Activated T-helper 2 cell treated with anti-CD3 and anti-CD28 coated beads, Interferon-gamma antibody, Interleukin-2, Interleukin-4, amounts not matched to agents 10 μg/mL and 5 μg/mL and 100 μg/mL, durations not matched to agents 14 hours and 24 hours and 36 hours (primary cell): ENCODE data around the gene CLK4. TPM values are rescaled to one million over a fixed set of nuclear protein-coding genes. Genes with fewer than 3 reads are reported as not detected.
A peak's percentile ranks its signal among the peaks of the same experiment; 100 is the strongest.

ENCODE experiments used
- DNase-seq: peaks from one replicate; pipeline ENCODE4 v3.0.0; 2021; ENCODE audit warnings: low spot score
- H3K27ac Mint-ChIP-seq: one replicate; pipeline ENCODE4 v1.8.0; 2021; ENCODE audit warnings: mixed read lengths
- H3K27me3 Mint-ChIP-seq: one replicate; pipeline ENCODE4 v1.8.0; 2021; ENCODE audit warnings: low read depth, mixed read lengths
- H3K36me3 Mint-ChIP-seq: one replicate; pipeline ENCODE4 v1.8.0; 2021; ENCODE audit warnings: low read depth, mixed read lengths
- H3K4me1 Mint-ChIP-seq: one replicate; pipeline ENCODE4 v1.8.0; 2021; ENCODE audit warnings: low read depth, mixed read lengths
- H3K4me3 Mint-ChIP-seq: one replicate; pipeline ENCODE4 v1.8.0; 2021; ENCODE audit warnings: low read depth, mild to moderate bottlenecking, moderate library complexity, mixed read lengths
- H3K9me3 Mint-ChIP-seq: one replicate; pipeline ENCODE4 v1.8.0; 2021; ENCODE audit warnings: mixed read lengths
- intact Hi-C: fragments of 100-400 bp; cut with micrococcal nuclease; formaldehyde crosslinking; loops from one replicate; pipeline ENCODE4 v1.15.1; 2023
- total RNA-seq: library from RNA; stranded (reverse); gene quantifications from 2 replicates; pipeline ENCODE4 v1.2.3, GENCODE V29; 2022

Gene CLK4
- total RNA-seq, 1 donor from 2014 or later: 21.9 TPM

DNA sequence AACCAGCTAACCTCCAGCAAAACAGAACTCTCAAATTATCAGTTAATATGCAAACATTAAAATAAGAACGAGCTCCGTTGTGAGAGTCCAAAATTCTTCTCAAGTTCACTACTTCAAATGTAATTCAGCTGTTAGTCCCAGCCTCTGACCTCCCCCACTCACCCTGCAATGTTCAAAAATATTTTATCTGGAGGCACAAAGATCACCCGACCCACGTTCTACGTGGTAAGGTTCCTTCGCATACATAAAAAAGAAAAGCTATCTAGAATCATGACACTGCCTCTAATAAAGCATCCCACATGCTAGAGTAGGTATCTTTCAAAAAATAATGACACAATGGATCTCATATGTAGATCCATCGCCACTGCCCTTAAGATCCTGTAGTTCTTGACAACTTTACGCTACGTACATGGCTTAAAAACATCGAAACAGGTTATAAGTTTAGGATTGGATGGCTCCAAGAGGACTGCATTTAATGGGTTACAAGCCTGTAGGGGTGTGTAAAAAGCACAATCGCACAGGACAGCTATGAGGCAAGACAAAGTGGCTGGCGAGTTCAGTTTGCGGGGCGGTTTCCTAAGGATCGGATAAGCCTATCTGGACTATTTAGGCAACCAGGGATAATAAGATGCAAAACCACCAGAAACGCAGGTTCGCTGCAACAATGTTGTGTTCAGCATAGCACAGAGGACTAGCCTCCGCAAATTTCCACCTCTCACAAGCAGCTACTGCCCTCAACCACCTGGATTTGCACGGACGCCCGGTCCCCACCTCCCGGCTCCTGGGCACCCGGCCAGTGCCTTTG, 969 bp downstream of the CLK4 start:
- H3K27me3 Mint-ChIP-seq: peaks cover 6% of the 10 kb centered on the region
- H3K9me3 Mint-ChIP-seq: no peaks in the 10 kb centered on the region
- peaks cover 33% of the 10 kb centered on the region for H3K36me3 Mint-ChIP-seq
- intact Hi-C loops: loop anchor here (1.0 to 10.0 kb wide), 6 partner anchors 229 to 1669 kb away; partner anchors contain the start of genes HNRNPH1, MAPK9, PHYKPL and RUFY1
- peak overlapping the region; percentile 98 for H3K27ac Mint-ChIP-seq
- peak overlapping the region; percentile 97 for H3K4me3 Mint-ChIP-seq
- no peak for DNase-seq
- peaks cover 19% of the 10 kb centered on the region for H3K4me1 Mint-ChIP-seq

GRCh38 chr5:178624631-178625546, 2.0 kb downstream of the CLK4 start:
- DNase-seq: no peak
- Mint-ChIP-seq H3K27ac (peak overlapping the region; percentile 98), H3K4me3 (peak overlapping the region; percentile 97), H3K9me3 (no peaks in the 10 kb centered on the region), H3K4me1 (peaks cover 22% of the 10 kb centered on the region), H3K27me3 (no peaks in the 10 kb centered on the region), H3K36me3 (peaks cover 42% of the 10 kb centered on the region)
- intact Hi-C loops: loop anchor here (5.0 to 10.0 kb wide), 5 partner anchors 230 to 1670 kb away; partner anchors contain the start of genes HNRNPH1, MAPK9, PHYKPL and RUFY1

DNA sequence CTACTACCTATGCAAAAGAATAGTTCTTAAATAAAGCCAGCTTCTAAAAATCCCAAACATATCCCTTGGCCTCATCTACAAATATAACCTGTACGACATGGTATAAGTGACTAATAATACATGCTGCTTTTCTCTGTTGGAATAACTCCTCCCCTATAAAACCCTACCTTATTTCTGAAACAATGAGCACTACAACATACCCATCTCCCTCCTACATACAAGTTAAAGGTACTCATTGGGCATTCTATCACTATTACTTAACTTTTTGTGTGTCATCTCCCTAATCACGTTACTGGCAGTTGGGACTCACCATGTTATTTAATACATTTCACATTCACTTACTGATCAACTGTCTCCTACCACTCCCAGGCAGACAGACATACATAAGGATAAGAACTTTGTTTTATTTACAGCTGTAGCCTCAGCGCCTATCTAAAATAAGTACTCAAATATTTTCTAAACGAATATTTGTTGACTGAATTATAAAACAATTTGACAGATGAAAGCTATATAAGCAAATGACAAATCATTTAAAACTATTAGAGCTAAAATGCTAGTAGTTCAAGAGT, 4.1 kb downstream of the CLK4 start:
- Mint-ChIP-seq H3K4me1 (peaks cover 27% of the 10 kb centered on the region), H3K27me3 (no peaks in the 10 kb centered on the region), H3K27ac (no peak overlapping the region), H3K9me3 (no peaks in the 10 kb centered on the region), H3K4me3 (no peak overlapping the region), H3K36me3 (peaks cover 61% of the 10 kb centered on the region)
- intact Hi-C loops: loop anchor here (10.0 kb wide), 2 partner anchors 232 to 1672 kb away; partner anchors contain the start of genes MAPK9 and ZNF354B
- no peak for DNase-seq

DNA sequence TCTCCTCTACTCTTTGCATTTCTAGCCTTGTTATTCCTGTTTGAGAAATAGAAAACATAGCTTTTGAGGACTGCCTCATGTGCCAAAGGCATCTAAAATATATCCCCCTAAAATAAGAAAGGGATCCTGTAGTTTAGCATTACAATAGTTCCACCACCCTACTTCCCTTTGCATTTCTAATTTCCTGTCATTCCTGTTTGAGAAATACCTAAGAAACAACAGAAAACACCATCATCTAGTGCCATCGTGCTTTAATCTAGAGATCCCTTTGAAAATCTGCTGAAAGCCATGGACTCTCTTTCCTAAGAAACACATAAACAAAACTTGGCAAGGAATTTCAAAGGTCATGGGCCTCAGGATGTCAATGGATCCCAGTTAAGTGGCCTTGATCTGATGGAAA, 7.5 kb downstream of the CLK4 start:
- DNase-seq: no peak
- Mint-ChIP-seq H3K27me3 (no peaks in the 10 kb centered on the region), H3K4me1 (peaks cover 16% of the 10 kb centered on the region), H3K36me3 (peaks cover 81% of the 10 kb centered on the region), H3K9me3 (no peaks in the 10 kb centered on the region), H3K27ac (no peak overlapping the region), H3K4me3 (no peak overlapping the region)
- intact Hi-C loops: no loop called here

GRCh38 chr5:178612299-178612698, 14.6 kb downstream of the CLK4 start:
- Mint-ChIP-seq H3K27ac (no peak overlapping the region), H3K36me3 (peaks cover 78% of the 10 kb centered on the region)

DNA sequence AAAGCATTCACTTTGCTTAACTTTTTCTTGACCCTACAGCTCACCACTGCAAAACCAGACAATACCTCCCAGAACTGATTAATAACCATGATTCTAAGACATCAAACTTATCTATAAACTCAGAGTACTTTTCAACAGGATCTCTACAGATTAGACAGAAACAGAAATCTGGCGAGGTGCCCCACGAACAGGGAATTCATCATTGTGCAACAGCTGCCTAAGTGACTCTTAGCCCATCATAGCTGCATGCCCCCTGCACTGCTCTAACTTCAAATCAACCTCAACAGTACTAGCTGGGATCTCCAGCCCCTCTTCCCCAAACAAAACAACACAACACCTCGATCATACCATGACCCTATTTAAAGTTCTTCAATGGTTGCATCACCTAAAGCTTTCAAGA, 20.6 kb downstream of the CLK4 start:
- no peak overlapping the region for H3K27ac Mint-ChIP-seq
- DNase-seq: no peak
- peaks cover 77% of the 10 kb centered on the region for H3K36me3 Mint-ChIP-seq
- no peak overlapping the region for H3K4me3 Mint-ChIP-seq
- no peaks in the 10 kb centered on the region for H3K27me3 Mint-ChIP-seq
- H3K4me1 Mint-ChIP-seq: peaks cover 5% of the 10 kb centered on the region
- H3K9me3 Mint-ChIP-seq: peaks cover 4% of the 10 kb centered on the region
- intact Hi-C loops: no loop called here

More at GRCh38 chr5:178612299-178612698, 14.6 kb downstream of the CLK4 start:
- DNase-seq: no peak
- Mint-ChIP-seq H3K4me3 (no peak overlapping the region), H3K9me3 (peaks cover 4% of the 10 kb centered on the region), H3K27me3 (no peaks in the 10 kb centered on the region), H3K4me1 (peaks cover 9% of the 10 kb centered on the region)
- intact Hi-C loops: no loop called here

DNA sequence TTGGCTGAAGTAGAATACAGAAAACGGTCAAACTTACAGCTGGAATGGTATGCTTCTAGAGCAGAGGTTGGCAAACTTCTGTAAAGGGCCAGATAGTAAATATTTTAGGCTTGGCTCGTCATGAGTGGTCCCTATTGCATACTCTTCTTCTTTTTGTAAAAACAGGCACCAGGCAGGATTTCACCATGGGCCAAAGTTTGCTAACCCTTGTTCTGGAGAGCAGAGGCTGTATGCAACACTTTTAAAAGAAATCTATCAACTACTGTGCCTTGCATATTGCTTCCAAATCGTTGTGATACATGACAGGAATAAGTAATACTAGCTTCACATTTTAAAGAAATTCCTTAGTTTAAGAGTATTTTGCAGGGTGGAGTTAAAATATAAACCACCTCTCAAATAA, 21.1 kb downstream of the CLK4 start:
- Mint-ChIP-seq H3K27me3 (no peaks in the 10 kb centered on the region), H3K9me3 (peaks cover 4% of the 10 kb centered on the region), H3K4me1 (peaks cover 3% of the 10 kb centered on the region), H3K36me3 (peaks cover 77% of the 10 kb centered on the region), H3K27ac (no peak overlapping the region), H3K4me3 (no peak overlapping the region)
- DNase-seq: no peak
- intact Hi-C loops: no loop called here

GRCh38 chr5:178602752-178603151, 24.1 kb downstream of the CLK4 start:
- Mint-ChIP-seq H3K9me3 (peaks cover 8% of the 10 kb centered on the region), H3K27me3 (no peaks in the 10 kb centered on the region), H3K27ac (no peak overlapping the region), H3K4me1 (no peaks in the 10 kb centered on the region), H3K36me3 (peaks cover 81% of the 10 kb centered on the region), H3K4me3 (no peak overlapping the region)
- DNase-seq: no peak
- intact Hi-C loops: no loop called here

DNA sequence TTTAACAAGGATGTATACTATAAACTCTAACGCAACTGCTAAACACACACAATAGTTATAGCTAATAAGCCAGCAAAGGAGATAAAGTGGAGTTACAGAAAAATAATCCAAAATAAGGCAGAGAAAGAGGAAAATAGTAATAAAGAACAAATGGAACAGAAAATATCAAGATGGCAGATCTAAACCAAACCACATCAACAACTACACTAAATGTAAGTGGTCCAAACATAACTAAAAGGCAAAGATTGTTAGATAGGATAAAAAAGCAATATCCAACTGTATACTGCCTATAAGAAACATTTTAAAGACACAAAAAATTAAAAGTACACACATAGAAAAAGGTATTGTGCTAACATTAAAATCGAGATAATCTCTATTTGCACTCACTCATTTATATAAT, 31.1 kb downstream of the CLK4 start:
- no peak overlapping the region for H3K27ac Mint-ChIP-seq
- H3K36me3 Mint-ChIP-seq: peaks cover 58% of the 10 kb centered on the region
- peaks cover 3% of the 10 kb centered on the region for H3K4me1 Mint-ChIP-seq
- peaks cover 13% of the 10 kb centered on the region for H3K27me3 Mint-ChIP-seq
- peaks cover 32% of the 10 kb centered on the region for H3K9me3 Mint-ChIP-seq
- no peak for DNase-seq
- H3K4me3 Mint-ChIP-seq: no peak overlapping the region
- intact Hi-C loops: no loop called here

DNA sequence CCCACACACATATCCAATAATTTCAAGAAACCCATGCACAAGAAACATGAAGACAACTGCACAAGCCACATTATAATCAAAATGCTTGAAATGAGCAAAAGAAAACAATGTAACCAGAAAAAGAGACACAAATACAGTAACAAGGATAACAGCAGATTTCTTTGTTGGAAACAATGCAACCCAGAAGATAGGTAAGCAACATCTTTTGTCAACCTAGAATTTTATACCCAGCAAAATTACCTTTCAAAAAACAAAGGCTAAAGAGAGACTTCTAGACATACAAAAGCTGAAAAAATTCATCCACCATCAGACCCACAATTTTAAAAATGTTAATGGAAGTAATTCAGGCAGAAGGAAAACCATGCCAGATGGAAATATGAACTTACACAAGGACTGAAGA, 31.7 kb downstream of the CLK4 start:
- DNase-seq: no peak
- H3K27me3 Mint-ChIP-seq: peaks cover 16% of the 10 kb centered on the region
- intact Hi-C loops: no loop called here

GRCh38 chr5:178590924-178591423, 35.9 kb downstream of the CLK4 start:
- no peak for DNase-seq
- peaks cover 4% of the 10 kb centered on the region for H3K4me1 Mint-ChIP-seq
- peaks cover 43% of the 10 kb centered on the region for H3K27me3 Mint-ChIP-seq
- intact Hi-C loops: no loop called here
- H3K9me3 Mint-ChIP-seq: peaks cover 22% of the 10 kb centered on the region
- H3K36me3 Mint-ChIP-seq: peaks cover 20% of the 10 kb centered on the region
- H3K4me3 Mint-ChIP-seq: peak overlapping the region; percentile 66
- H3K27ac Mint-ChIP-seq: no peak overlapping the region

More for the DNA sequence above, 31.7 kb downstream of the CLK4 start:
- H3K27ac Mint-ChIP-seq: no peak overlapping the region
- no peak overlapping the region for H3K4me3 Mint-ChIP-seq
- H3K4me1 Mint-ChIP-seq: peaks cover 4% of the 10 kb centered on the region
- peaks cover 32% of the 10 kb centered on the region for H3K9me3 Mint-ChIP-seq
- peaks cover 54% of the 10 kb centered on the region for H3K36me3 Mint-ChIP-seq

GRCh38 chr5:178590141-178590923, 36.5 kb downstream of the CLK4 start, which contains the start of gene COL23A1:
Gene COL23A1, minus strand, starts transcription at chr5:178590393.
- H3K27ac Mint-ChIP-seq: no peak within 1 kb of the TSS
- DNase-seq: peak; percentile 18
- H3K9me3 Mint-ChIP-seq: peaks cover 16% of the 10 kb centered on the region
- peaks cover 43% of the 10 kb centered on the region for H3K27me3 Mint-ChIP-seq
- intact Hi-C loops: no loop called here
- peaks cover 15% of the 10 kb centered on the region for H3K36me3 Mint-ChIP-seq
- H3K4me1 Mint-ChIP-seq: peaks cover 4% of the 10 kb centered on the region
- H3K4me3 Mint-ChIP-seq: peak within 1 kb of the TSS; percentile 66
